HT1080 (cell line): ENCODE data around the gene HNF4A. TPM values are rescaled to one million over a fixed set of nuclear protein-coding genes. Genes with fewer than 3 reads are reported as not detected.

Source experiments
- DNase-seq: peaks from one replicate; pipeline ENCODE4 v3.0.0-alpha.2; 2015; ENCODE audit warnings: low read depth
- total RNA-seq: library from RNA; depleted of rRNA; stranded (reverse); fragments of >200 nt; shearing (Covaris generic); gene quantifications from 2 replicates; pipeline ENCODE4 v1.2.3, GENCODE V29; 2014

Gene HNF4A
- total RNA-seq, 1 experiment from 2014 or later: 0.34 TPM

DNA sequence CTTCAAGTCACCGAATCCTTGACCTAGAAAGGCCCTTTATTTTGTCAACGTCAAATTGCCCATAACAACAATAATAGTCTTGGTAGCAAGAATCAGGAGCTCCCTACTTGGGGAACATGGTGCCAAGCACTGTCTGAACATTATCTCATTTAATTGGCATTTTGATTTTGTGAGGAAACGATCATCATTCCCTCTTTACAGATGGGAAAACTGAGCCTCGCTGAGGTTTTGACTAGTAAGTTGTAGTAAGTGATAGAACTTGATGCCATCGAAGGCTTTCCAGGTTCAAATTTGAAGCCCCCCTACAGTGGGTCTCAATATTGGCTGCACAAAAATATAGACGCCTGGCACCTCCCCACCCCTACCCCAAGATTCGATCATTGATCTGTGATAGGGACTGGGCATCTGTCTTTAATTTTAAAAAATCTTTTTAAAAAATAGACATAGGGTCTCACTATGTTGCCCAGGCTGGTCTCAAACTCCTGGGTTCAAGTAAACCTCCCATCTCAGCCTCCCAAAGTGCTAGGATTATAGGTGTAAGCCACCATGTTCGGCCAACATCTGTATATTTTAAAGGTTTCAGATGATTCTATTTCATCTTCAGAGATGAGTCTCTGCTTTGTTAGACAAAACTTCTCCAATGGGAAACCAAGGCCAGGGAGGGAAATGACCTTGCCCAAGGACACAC, 36.7 kb downstream of the HNF4A start:
- no peak for DNase-seq

GRCh38 chr20:44392776-44393607, 37.5 kb downstream of the HNF4A start:
- DNase-seq: no peak

DNA sequence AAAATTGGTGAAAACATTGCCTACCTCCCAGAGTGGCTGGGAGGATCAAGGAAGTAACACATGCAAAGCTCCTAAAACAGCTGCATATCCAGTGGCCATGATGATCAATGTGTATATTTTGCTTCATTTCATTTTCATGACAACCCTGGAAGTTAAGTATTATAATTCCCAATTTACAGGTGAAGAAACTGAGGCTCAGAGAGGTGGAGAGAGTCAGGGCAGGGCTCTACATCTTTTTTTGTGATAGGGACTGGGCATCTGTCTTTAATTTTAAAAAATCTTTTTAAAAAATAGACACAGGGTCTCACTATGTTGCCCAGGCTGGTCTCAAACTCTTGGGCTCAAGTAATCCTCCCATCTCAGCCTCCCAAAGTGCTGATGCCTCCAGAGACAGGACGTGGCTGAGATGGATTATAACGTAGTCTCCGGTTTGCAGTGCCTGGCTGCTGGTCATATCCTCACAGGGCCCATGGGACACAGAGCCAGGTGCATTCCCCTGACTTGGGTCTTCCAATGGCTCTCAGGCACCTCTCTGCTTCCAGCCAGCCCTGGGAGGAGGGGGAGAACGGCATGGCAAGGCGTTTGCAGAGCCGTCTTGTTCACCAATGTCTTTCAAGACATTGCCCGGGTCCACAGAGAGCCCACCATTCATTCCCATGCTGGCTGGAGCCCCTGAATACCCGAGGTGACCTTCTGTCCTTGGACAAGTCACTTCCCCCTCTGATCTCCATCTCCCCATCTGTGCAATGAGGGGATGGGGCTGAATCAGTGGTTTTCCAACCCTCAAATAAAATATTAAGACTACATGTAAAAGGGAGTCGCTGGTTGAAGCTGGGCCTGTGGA, 38.3 kb downstream of the HNF4A start:
- no peak for DNase-seq

DNA sequence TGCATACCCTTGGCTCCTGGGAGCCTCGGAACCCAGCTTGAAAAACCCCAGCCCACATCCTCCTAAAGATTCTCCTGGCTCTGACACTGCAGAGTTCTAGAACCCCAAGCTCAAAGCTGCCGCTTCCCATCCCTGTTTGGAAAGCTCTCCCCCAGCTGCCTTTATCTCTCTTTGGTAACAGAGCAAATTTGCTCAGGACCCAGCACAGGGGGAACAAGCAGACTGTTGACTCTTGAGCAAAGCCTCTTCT, 38.9 kb downstream of the HNF4A start:
- DNase-seq: no peak

- no peak for DNase-seq
Observed at GRCh38 chr20:44394702-44395460, 39.4 kb downstream of the HNF4A start.

DNA sequence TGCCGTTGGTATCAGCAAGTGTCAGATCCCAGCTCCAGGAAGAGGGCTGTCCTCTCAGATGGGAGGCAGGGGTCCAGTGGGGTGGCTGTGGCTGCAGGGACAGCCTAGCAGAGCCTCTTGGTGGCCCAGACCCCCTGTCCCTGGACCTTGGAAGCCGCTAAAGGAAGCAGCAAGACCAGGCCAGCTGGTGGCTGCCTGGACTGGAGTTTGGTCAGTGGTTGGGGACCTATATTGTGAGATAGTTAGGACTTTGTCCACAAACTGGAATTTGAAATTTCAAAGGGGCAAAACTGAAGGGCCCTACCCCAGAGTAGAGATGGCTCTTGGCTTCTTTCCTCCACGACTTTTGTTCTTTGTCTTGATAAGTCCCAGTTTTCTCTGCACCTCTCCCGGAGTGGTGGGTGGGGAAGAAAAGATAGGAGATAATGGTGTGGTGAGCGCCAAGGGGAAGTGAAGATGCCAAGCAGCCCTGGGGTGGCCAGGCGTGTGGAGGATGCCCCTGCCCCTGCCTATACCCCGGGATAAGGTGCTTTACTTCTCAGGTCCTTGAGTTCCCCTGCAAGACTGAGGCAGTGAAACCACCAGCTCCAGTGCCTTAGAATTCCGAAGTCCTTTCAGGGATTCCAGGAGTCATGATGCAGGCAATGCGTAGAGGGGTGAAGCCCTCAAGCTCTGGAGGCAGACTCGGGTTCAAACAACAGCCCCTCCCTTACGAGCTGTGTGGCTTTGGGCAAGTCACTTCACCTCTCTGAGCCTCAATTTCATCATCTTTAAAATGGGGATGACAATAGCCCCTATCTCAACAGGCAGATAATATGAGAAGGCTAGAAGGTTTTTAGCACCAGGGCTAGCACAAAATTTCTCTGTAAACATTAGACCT, 40.2 kb downstream of the HNF4A start:
- no peak for DNase-seq

DNA sequence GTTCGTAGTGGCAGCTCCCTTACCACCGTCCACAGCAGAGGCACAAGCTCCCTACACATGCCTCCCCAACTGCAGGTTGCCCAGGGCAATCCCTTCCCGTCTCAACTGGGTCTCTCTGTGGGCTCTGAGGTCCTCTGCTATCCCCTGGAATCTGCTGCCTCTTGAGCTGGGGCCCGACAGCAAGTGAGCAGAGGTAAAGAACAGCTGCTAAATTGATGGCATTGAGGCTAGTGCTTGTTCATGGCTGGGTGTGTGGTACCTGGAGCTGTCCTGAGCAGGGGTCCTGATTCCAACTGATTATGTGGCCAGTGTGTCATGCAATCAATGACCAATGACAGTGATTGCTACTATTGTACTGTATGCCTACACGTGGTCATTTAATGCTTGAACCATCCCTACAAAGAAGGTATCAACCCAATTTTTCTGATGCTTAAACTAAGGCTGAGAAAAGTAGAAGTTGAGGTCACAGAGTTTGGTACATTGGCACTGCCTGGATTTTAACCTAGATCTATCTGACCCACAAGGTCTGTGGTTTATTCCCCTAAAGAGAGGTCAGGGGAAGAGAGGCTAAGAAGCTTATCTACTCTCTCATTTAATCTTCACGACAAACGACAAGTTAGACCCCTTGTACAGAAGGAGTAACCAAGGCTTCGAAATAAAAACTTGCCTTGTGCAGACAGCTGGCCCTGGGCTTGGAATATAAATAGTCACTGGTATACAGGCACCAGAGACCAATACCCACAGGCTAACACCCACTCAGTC, 41.1 kb downstream of the HNF4A start:
- DNase-seq: no peak

DNA sequence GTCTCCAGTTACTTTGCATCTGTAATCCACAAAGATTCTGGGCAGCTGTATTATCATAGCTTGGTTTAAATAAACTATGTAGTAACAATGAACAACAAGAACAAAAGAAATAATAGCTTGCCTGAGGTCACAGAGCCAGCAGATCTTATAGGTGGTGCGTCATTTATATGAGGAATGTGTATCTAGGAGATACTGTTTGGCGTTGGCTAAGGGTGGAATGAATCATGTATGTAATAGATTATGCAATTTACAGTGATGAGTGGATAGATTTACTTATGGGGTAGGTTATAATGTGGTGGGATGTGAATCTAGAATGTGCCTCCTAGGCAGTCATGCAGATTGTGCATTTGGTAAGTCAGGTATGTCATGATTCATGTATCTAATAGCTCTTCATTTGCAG, 42.8 kb downstream of the HNF4A start:
- DNase-seq: peak; percentile 67

DNA sequence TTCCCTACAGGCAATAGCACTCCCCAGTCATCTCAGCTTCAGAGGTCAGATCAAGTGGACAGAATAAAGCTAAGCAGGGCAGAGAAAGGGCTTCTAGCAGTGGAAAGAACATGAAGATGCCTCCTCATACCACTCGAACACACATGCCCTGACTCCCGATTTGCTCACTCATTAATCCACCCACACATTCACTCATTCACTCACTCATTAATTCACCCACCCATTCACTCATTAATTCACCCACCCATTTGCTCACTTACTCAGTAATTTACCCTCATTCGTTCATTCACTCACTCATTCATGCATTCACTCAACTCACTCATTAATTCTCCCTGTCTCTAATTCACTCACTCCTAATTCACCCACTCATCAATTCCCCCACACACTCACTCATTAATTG, 43.9 kb downstream of the HNF4A start:
- no peak for DNase-seq

- DNase-seq: no peak
Observed at GRCh38 chr20:44400671-44400969, 45.1 kb downstream of the HNF4A start.

GRCh38 chr20:44400970-44401769, 45.7 kb downstream of the HNF4A start:
- DNase-seq: no peak

DNA sequence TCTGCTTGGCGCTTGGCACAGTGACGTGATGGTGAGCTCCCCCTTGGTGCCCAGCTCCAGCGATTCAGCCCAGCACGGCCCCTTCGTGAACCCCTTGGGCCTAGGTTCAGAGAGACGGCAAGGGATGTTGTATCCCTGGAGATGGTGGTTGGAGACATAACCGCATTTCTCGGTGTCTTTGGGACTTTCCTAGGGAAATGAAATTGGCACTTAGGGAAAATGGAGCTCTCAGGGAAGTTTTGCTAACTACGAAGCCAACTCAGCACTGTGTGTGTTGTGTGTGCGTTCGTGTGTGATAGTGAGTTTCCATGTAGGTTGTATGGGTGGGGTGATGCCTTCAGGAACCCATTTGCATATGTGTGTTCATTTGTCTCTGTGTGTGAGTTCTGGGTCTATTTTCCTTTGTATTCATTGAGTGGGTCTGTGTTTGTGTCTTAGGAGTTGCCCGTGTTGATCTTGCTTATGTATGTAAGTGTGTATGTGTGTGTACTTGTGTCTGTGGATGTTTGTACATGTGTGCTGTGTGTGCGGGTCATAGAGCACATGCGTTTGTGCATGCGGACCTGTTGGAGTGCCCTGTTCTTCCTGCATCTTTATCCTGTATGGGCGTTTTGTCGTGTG, 46.4 kb downstream of the HNF4A start:
- DNase-seq: no peak

DNA sequence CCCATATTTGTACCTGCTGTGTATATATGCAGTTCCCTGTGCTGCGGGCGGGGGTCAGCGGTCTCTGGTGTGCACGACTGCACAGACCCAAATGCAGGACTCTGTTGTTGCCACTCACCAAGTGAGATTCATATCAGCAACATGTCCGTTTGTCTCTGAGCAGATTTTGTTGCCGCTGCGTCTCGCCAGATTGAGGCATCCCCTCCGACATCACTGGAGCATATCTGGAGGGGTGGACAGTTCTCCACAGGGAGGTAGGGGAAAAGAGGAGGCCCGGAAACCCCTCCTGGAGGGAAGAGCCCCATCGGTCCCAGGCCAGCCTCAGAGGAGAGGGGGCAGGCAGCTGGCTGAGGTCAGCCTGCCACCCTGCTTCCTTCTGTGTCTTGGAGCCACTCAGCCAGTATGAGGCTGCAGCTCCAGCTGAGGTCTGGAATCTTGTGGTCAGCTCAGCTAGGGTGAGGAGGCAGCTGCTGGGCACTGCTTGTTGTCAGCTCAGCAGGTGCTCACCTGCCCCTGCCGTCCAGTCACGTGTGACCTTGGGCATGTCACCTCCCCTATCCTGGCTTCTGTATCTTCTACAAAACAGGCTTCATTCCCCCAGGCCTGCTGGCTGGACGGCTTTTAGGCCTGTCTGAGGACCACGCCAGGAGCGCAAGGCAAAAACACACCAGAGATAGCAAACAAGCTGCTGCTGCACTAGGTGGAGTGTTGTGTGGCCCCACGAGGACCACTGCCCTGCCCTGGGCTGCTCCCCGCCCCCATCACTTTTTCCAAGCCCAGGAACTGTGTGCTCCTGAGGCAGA, 47.1 kb downstream of the HNF4A start:
- no peak for DNase-seq

GRCh38 chr20:44403194-44404112, 48.0 kb downstream of the HNF4A start:
- DNase-seq: no peak

DNA sequence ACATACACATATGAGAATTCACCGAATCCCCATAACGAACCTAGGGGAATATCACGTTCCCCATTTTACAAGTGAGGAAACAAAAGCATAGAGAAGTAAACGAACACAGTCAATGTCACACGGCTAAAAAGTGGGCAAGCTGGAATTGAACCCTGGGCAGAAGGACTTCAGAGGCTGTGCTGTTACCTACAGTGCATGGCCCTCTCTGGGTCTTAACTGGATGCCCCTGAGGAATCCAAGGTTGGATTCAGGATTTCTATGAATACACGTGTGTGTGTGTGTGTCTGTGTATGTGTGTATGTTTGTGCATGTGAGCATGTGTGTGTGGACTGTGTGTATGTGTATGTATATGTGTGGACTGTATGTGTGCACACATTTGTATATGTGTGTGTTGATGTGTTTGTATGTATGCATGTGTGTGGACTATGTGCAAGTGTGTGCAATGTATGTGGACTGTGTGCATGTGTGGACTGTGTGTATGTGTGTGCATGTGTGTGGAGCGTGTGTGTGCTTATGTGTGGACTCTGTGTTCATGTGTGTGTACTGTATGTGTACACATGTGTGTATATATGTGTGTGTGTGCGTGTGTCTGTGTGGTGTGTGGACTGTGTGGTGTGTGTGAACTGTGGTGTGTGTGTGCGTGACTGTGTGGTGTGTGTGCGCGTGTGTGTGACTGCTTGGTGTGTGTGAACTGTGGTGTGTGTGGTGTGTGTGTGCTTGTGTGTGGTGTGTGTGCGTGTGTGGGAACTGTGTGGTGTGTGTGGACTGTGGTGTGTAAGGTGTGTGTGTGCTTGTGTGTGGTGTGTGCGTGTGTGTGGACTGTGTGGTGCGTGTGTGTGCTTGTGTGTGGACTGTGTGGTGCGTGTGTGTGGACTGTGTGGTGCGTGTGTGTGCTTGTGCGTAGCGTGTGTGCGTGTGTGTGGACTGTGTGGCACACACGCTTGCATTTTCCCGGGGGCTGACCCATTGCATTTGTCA, 49.0 kb downstream of the HNF4A start:
- DNase-seq: no peak
